Smooth muscle cell of the coronary artery (primary cell): ENCODE data around the gene TLR1. TPM values are rescaled to one million over a fixed set of nuclear protein-coding genes. Genes with fewer than 3 reads are reported as not detected.

ENCODE experiments used
- total RNA-seq: library from RNA; depleted of rRNA; stranded (reverse); fragments of >200 nt; gene quantifications from 2 replicates; pipeline ENCODE4 v1.2.3, GENCODE V29; 2014; ENCODE audit warnings: low replicate concordance

Gene TLR1, protein sequence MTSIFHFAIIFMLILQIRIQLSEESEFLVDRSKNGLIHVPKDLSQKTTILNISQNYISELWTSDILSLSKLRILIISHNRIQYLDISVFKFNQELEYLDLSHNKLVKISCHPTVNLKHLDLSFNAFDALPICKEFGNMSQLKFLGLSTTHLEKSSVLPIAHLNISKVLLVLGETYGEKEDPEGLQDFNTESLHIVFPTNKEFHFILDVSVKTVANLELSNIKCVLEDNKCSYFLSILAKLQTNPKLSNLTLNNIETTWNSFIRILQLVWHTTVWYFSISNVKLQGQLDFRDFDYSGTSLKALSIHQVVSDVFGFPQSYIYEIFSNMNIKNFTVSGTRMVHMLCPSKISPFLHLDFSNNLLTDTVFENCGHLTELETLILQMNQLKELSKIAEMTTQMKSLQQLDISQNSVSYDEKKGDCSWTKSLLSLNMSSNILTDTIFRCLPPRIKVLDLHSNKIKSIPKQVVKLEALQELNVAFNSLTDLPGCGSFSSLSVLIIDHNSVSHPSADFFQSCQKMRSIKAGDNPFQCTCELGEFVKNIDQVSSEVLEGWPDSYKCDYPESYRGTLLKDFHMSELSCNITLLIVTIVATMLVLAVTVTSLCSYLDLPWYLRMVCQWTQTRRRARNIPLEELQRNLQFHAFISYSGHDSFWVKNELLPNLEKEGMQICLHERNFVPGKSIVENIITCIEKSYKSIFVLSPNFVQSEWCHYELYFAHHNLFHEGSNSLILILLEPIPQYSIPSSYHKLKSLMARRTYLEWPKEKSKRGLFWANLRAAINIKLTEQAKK
- 0.68 and 2.0 TPM in 2 replicates for total RNA-seq

DNA sequence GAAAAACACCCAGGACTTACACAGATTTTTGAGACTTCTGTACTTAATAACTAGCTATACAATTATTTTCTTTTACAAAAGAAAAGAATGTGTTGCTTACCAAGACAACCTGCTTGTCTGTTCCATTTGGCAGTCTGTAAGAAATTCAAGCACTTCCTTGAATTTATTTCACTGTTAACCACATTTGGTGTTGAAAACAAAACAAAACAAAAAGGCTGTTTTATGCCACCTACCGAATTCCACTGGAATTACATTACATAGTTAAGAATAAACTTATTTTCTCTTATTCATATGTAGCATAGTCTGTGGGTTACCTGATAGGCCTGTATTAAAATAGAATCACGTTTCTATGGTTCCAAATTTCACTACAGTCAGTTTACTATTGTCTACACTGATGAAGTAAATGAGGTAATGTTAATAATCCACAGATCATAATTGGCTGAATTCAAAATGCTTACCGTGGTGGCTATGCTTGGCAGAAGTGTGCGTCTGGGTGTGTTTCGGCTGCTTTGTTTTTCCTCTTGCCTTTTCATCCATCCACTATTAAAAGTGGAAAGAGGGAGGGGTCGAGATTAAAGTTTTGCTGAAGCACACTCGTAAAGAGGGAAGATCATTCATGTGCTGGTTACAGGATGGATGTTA lies at the start of gene TLR1:
Gene TLR1 (minus strand): TSS at position 138 of the 642 bp plus-strand sequence. CDS start 5,960 bp downstream, outside the sequence.

DNA sequence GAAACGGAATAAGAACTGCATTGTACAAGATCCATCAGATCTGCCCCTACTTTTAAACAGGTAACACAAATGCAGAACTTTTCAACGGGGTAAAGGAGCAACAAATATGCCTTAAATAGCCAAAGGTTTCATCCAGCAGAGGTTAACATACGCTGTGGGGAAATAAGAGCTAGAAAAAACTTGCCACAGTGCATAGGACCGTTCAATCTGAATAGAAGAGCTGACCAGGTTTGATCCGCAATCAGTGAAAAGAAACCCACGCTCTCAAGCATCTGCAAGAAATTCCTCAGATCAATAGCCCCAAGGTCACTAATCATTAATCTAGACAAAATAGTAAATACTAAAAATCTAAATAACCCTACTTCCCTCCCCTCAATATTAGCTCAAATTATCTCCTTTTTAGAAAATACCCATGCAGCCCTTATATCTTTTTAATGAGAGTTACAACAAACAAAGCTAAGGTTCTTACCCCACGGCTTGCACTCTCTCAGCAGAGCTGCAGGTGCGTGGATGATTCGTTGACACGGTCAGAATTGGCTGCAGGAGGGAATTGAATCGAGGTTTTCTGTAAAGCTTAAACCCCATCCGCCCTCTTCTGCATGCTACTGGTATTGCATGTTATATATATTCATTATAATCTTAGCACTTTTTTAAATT lies 22.0 kb downstream of the TLR1 start, which contains the start of gene TLR10:
Gene TLR10 (minus strand): TSS at position 539 of the 657 bp plus-strand sequence. CDS start 7,400 bp downstream, outside the sequence.

Other genes starting within 250 kb of the TLR1 start
- 7.0 and 10.2 TPM in 2 replicates for gene KLF3, start 140.6 kb downstream of the TLR1 start, total RNA-seq
- gene TLR10, start 21.8 kb downstream of the TLR1 start, total RNA-seq: not detected in 2 replicates
- gene TLR6, start 52.0 kb upstream of the TLR1 start, total RNA-seq: 0.60 and 0.94 TPM in 2 replicates
- 294 and 325 TPM in 2 replicates for gene FAM114A1, start 63.0 kb upstream of the TLR1 start, total RNA-seq
- 0.08 TPM in 1 of 2 replicates, not detected in the other for gene TMEM156, start 227.6 kb upstream of the TLR1 start, total RNA-seq